GM19035 (cell line): ENCODE results near the gene PCDHGA6.
"Not testable (repeated sequence)": the region's sequence is repeated elsewhere in the genome, so short reads cannot be mapped to it uniquely, and the experiment has no call there.

ENCODE experiments used
- ATAC-seq: cut with Tn5 transposase; IDR thresholded peaks from one replicate; pipeline ENCODE4 v1.9.1; 2021; ENCODE audit not compliant: unreplicated experiment

PCDHGA6 gene

GRCh38 chr5:141373673-141374317, at the start of gene PCDHGA6:
Gene PCDHGA6, plus strand, starts transcription at chr5:141373891. Its CDS starts 193 bp downstream, at chr5:141374084.
- no peak for ATAC-seq

GRCh38 chr5:141326088-141326854, 47.4 kb upstream of the PCDHGA6 start:
- peak; percentile 92 for ATAC-seq

- no peak for ATAC-seq
Observed at GRCh38 chr5:141328231-141328630, 45.5 kb upstream of the PCDHGA6 start.

- ATAC-seq, result no peak
Observed at GRCh38 chr5:141330299-141331080, 43.2 kb upstream of the PCDHGA6 start, which contains the start of gene PCDHGA1. Gene PCDHGA1, plus strand, starts transcription at chr5:141330514.

GRCh38 chr5:141332571-141332970, 41.1 kb upstream of the PCDHGA6 start:
- not testable (repeated sequence) for ATAC-seq

GRCh38 chr5:141338538-141339306, 35.0 kb upstream of the PCDHGA6 start, which contains the start of gene PCDHGA2:
Gene PCDHGA2, plus strand, starts transcription at chr5:141338760.
- ATAC-seq, result no peak

- not testable (repeated sequence) for ATAC-seq
Observed at GRCh38 chr5:141340781-141341354, 32.8 kb upstream of the PCDHGA6 start.

GRCh38 chr5:141342773-141343172, 30.9 kb upstream of the PCDHGA6 start:
- ATAC-seq, result no peak

GRCh38 chr5:141343242-141343952, 30.3 kb upstream of the PCDHGA6 start, which contains the start of gene PCDHGA3:
Gene PCDHGA3, plus strand, starts transcription at chr5:141343829. Its CDS starts 205 bp downstream, at chr5:141344034.
- no peak for ATAC-seq

GRCh38 chr5:141343953-141344463, 29.7 kb upstream of the PCDHGA6 start:
- no peak for ATAC-seq

- ATAC-seq, result no peak
Observed at GRCh38 chr5:141345327-141345726, 28.4 kb upstream of the PCDHGA6 start.

- not testable (repeated sequence) for ATAC-seq
Observed at GRCh38 chr5:141346017-141346416, 27.7 kb upstream of the PCDHGA6 start.

GRCh38 chr5:141349917-141350619, 23.6 kb upstream of the PCDHGA6 start, which contains the start of gene PCDHGB1:
Gene PCDHGB1, plus strand, starts transcription at chr5:141350099. Its CDS starts 162 bp downstream, at chr5:141350261.
- peak; percentile 92 for ATAC-seq

GRCh38 chr5:141351591-141351990, 22.1 kb upstream of the PCDHGA6 start:
- ATAC-seq, result no peak

- no peak for ATAC-seq
Observed at GRCh38 chr5:141354900-141355469, 18.7 kb upstream of the PCDHGA6 start, which contains the start of gene PCDHGA4. Gene PCDHGA4, plus strand, starts transcription at chr5:141355021. Its CDS starts 87 bp downstream, at chr5:141355108.

GRCh38 chr5:141355641-141356040, 18.1 kb upstream of the PCDHGA6 start:
- ATAC-seq, result no peak

GRCh38 chr5:141356133-141356532, 17.6 kb upstream of the PCDHGA6 start:
- ATAC-seq, result no peak

GRCh38 chr5:141356950-141357349, 16.7 kb upstream of the PCDHGA6 start:
- ATAC-seq, result no peak
